ENCODE results near the gene PTPRN2.
"Not testable (repeated sequence)": the region's sequence is repeated elsewhere in the genome, so short reads cannot be mapped to it uniquely, and the experiment has no call there.

The PTPRN2 gene

DNA sequence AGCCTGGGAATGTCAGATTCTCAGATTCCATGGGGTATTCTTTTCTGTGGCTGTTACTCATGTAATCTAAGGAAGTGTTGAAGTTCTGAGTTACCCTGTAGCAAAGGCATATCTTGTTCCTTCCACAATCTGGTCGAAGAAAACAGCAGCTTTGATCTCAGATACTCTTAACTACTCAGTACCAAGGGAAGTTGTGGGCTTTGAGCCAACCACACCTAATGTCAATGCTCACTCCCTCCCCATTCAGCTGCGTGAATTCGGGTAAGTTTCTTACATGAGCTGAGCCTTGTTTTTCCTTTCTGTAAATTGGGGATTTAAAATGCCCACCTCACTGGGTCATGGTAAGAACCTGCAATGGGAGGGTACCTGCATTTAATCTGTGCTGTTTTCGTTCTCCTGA, 52.5 kb downstream of the PTPRN2 start:
- in situ Hi-C loops (cut with MboI; ENCODE audit: low sequenced_read_pairs) = no loop called here

DNA sequence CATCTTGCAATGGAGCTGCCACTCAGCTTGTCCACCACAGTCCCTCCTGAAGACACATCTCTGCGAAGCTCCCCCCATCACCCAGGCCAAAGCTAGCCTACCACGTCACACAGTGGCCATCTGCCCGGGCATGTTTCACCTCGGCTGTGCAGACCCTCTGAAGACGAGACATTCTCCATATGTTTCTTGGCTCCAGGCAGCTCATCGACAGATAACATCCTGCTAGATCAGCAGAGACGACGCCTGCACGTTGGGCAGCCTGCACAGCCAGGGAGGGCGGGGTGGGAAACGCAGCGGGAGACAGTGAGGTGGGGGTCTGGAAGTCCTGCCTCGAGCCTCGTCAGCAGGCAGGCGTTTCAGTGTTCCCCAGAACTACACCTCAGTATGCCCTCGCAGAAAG, 53.0 kb downstream of the PTPRN2 start:
- in situ Hi-C loops (cut with MboI; ENCODE audit: low sequenced_read_pairs) = no loop called here

GRCh38 chr7:158534134-158534515, 53.5 kb downstream of the PTPRN2 start:
- in situ Hi-C loops (cut with MboI; ENCODE audit: low sequenced_read_pairs) = not testable (repeated sequence)

DNA sequence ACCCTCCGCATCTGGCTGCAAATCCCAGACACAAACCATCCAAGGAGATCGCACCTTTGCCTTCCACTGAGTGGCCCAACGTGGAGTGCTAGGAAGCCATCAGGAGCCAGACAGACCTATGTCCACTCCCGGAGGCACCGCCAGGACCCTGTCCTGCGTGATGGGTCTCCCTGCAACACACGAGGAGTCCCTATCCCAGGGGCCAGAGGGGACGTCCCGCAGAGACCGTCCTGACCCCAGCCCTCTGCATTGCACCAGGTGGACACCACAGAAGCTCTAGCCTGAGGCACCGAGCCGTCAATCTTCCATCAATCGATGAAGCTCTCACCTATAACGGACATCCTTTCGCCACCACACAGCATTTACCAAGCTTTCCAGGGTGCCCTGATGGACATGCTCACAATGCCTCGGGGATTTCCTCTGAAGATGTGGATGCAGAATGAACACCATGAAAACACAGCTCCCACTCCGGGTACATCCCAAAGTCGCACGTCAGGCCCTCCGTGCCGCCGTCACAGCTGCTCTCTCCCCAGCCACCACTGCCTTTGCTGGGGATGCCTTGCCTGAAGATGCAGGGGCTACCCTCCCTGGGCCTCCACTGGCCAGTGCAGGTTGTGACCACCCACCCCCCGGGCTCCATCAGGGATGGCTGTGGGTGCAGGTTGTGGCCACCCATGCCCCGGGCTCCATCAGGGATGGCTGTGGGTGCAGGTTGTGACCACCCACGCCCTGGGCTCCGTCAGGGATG, 54.1 kb downstream of the PTPRN2 start:
- in situ Hi-C loops (cut with MboI; ENCODE audit: low sequenced_read_pairs) = no loop called here

DNA sequence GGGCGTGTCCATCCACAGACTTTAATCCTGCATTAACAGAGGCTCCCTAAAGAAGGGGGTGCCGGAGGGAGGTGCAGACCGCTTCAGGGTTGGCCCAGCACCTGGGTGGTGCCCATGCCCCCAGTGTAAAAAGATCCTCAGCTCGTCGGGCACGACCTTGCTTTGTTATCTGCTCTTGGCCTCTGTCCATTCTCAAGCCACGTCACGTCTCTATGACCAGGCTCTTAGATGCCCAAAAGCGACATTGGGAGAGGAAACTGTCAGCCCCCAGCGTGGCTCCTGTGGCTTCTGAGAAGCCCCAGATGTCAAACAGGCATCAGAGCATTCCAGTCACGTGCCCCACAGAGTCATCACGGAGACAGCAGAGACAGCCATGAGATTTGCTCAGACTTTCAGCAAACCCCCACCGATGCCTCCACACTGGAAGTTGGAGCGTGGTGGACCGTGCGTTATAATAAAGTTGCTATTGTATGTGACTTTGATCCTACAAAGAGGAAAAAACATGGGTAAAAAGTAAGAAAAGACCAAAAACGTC, 55.5 kb downstream of the PTPRN2 start:
- in situ Hi-C loops (cut with MboI; ENCODE audit: low sequenced_read_pairs) = no loop called here

DNA sequence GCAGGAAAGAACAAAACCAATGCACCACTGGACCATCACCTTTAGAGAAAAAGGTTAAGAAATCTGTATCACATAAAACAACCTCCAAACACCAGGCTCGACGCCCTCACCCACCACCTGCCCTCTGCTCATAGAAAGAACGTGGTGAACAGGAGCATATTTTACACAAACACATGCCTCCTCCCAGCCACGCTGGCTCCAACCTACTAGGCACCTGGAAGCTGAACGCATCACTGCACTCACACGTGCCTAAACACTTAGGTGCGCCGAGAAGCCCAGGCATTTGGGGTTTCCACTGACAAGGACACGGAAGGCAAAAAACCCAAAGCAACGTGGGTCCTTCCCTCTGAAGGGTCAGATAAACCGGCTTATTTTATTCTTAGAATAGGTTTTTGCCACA, 56.0 kb downstream of the PTPRN2 start:
- in situ Hi-C loops (cut with MboI; ENCODE audit: low sequenced_read_pairs) = no loop called here

DNA sequence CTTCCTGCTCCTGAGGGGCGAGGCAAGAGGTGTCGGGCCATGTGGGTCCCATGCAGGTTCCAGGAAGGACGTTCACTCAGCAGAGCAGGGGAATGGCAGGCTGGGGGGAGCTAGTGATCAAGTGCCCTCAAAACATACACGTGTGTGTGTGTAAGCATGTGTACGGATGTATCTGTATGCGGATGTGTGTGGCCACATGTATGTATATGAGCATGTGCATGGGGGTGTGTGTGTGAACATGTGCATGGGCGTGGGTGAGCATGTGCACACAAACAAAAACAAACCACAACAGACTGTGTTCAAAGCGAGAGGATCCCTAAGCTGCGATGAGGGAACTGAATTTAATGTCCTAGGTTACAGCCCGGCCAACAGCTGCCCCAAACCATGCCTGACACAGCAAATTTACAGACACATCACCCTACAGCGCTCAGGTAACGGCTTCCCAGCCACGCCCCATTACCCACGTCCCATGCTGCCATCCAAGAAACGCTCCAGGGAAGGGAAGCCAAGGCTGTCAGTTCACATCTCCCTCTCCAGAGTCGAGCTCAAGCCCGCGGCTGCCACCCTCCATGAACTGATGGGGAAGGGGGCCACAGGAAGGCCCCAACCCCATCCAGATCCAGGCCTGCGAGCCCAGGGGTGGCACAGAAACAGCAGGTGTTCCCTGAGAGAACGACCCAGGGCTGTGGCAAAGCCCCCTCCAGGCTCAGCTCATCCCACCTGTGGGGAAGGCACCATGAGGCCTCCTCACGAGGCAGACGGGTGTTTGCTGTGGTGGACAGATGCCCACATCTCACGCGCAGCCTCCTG, 56.6 kb downstream of the PTPRN2 start:
- in situ Hi-C loops (cut with MboI; ENCODE audit: low sequenced_read_pairs) = no loop called here

GRCh38 chr7:158529181-158530096, 58.2 kb downstream of the PTPRN2 start:
- in situ Hi-C loops (cut with MboI; ENCODE audit: low sequenced_read_pairs) = no loop called here

DNA sequence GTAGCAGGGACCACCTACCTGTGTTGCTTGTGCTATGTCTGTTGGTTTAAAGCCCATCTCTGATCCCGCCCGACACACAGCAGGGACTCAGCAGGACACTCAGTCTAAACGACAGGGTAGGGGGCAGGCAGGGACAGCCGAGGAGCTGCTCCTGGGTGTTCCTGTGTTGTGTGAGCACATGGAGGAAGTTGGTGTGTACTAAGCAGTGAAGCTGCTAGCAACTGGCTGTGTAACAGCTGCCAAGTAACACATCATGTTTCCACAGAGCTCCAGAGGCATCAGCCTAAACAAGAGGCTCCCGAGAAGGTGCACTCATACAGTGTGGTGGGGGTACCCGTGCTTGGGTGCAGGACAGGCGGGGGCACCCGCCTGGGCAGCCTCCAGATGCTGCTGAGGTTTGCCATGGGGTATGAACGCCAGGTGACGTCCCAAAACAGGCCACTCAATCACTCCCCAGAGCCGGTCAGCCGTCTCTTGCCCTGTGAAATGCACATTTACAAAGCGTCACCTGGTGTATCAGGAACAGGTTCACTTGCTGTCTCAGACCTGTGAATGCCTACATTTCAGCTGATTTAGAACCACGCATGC, 59.6 kb downstream of the PTPRN2 start:
- in situ Hi-C loops (cut with MboI; ENCODE audit: low sequenced_read_pairs) = no loop called here

GRCh38 chr7:158527495-158527894, 60.1 kb downstream of the PTPRN2 start:
- in situ Hi-C loops (cut with MboI; ENCODE audit: low sequenced_read_pairs) = no loop called here

- in situ Hi-C loops (cut with MboI; ENCODE audit: low sequenced_read_pairs) = no loop called here
Measured at GRCh38 chr7:158527038-158527437, 60.6 kb downstream of the PTPRN2 start.

- in situ Hi-C loops (cut with MboI; ENCODE audit: low sequenced_read_pairs) = no loop called here
Measured at GRCh38 chr7:158526531-158526930, 61.1 kb downstream of the PTPRN2 start.

DNA sequence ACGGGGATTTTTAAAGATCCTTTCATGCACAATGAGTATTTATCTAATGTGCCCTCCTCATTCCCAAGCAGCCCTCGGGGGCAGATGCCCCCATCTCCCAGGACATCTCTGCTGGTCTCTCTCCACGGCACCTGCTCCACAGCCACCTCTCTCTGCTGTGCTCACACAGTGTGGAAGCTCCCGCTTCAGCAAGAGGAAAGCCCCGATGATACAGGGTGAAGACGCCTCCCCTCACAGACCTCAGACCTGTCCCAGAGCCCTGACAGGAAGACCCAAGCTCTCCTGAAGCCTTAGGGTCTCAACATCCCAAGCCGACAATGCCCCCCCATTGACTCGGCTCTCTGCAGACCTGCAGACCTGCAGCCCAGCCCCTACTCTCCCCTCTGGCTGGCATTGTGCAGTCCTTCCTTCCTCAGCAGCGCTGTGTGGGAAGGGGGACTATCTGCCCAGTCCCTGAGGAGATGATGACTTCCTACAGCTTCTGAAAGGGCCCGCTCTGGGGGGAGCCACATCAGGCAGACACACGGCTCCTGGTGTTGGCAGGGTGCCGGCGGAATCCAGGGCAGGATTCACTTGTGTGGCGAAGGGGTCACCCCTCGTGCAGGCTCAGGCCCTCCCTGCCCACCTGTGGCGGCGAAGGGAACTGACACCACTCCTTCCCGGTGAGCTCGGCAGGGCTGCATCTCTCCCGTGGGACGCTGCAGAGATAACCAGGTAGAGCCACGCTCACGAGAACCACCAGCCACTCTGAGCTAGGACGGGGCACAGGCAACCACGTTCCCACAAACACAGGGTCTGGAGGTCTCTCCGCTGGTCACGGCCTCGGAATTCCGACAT, 61.8 kb downstream of the PTPRN2 start:
- in situ Hi-C loops (cut with MboI; ENCODE audit: low sequenced_read_pairs) = no loop called here

GRCh38 chr7:158524749-158525635, 62.6 kb downstream of the PTPRN2 start:
- in situ Hi-C loops (cut with MboI; ENCODE audit: low sequenced_read_pairs) = no loop called here

- in situ Hi-C loops (cut with MboI; ENCODE audit: low sequenced_read_pairs) = not testable (repeated sequence)
Measured at GRCh38 chr7:158524286-158524685, 63.3 kb downstream of the PTPRN2 start.

GRCh38 chr7:158523877-158524276, 63.7 kb downstream of the PTPRN2 start:
- in situ Hi-C loops (cut with MboI; ENCODE audit: low sequenced_read_pairs) = not testable (repeated sequence)

GRCh38 chr7:158523165-158523856, 64.3 kb downstream of the PTPRN2 start:
- in situ Hi-C loops (cut with MboI; ENCODE audit: low sequenced_read_pairs) = not testable (repeated sequence)

- in situ Hi-C loops (cut with MboI; ENCODE audit: low sequenced_read_pairs) = not testable (repeated sequence)
Measured at GRCh38 chr7:158521795-158522194, 65.8 kb downstream of the PTPRN2 start.

All from hTERT RPE-1 (cell line).